Activated CD8-positive, alpha-beta T cell treated with anti-CD3 and anti-CD28 coated beads, Interleukin-2, amount 10 ng/mL, durations not matched to agents 7 days and 5 days (primary cell): ENCODE results near the gene FRMPD1. TPM values are rescaled to one million over a fixed set of nuclear protein-coding genes. Genes with fewer than 3 reads are reported as not detected.

ENCODE experiments used
- ATAC-seq: fragments of 150-1000 bp; cut with Tn5 transposase; one replicate; pipeline ENCODE4 v1.10.0; 2021; ENCODE audit warnings: moderate library complexity
- CTCF ChIA-PET: fragments of 350-600 bp; sonication (Branson Sonifier 250); formaldehyde crosslinking; loops from one replicate; lab custom pipeline; 2021; ENCODE audit warnings: antibody characterized with exemption; lab: Charles Lee
- POLR2A ChIA-PET: fragments of 350-600 bp; sonication (Branson Sonifier 250); formaldehyde crosslinking; loops from one replicate; lab custom pipeline; 2021; ENCODE audit warnings: antibody characterized with exemption; lab: Charles Lee
- DNase-seq: peaks from one replicate; pipeline ENCODE4 v3.0.0-alpha.2; 2020
- H3K27ac Mint-ChIP-seq: one replicate; pipeline ENCODE4 v1.8.0; 2021; ENCODE audit warnings: mild to moderate bottlenecking, mixed read lengths
- H3K27me3 Mint-ChIP-seq: one replicate; pipeline ENCODE4 v1.8.0; 2021; ENCODE audit warnings: low read depth, mixed read lengths
- H3K36me3 Mint-ChIP-seq: one replicate; pipeline ENCODE4 v1.8.0; 2021; ENCODE audit warnings: low read depth, mixed read lengths
- H3K4me1 Mint-ChIP-seq: one replicate; pipeline ENCODE4 v1.8.0; 2021; ENCODE audit warnings: low read depth, mixed read lengths
- H3K4me3 Mint-ChIP-seq: one replicate; pipeline ENCODE4 v1.8.0; 2021; ENCODE audit warnings: mild to moderate bottlenecking, mixed read lengths
- H3K9me3 Mint-ChIP-seq: one replicate; pipeline ENCODE4 v1.8.0; 2022; ENCODE audit warnings: mixed read lengths; ENCODE audit not compliant: insufficient read depth
- total RNA-seq, 2 experiments: library from RNA; stranded (reverse); gene quantifications; one replicate each; pipeline ENCODE4 v1.2.3, GENCODE V29; 2021

Gene FRMPD1
- total RNA-seq, 2 experiments from 2014 or later: not detected

DNA sequence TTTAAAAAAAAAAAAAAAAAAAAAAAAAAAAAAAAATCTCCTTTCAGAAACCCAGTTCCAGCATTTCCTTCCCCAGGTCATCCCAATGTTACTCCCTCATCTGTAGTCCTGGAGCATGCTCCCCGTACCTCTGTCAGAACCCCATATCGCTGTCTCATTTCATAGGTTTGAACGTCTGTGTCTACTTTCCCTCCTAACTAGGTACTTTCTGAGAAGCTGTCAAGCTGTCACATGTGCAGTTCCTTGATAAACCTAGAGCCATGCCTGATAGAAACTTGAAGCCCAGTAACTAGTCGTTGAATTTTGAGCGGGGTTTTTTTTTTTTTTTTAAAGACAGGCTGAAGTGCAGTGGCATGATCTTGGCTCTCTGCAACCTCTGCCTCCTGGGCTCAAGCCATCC lies 118.6 kb downstream of the FRMPD1 start:
- Mint-ChIP-seq H3K4me1 (no peaks in the 10 kb centered on the region), H3K4me3 (no peak overlapping the region), H3K27ac (no peak overlapping the region), H3K36me3 (peaks cover 50% of the 10 kb centered on the region), H3K27me3 (no peaks in the 10 kb centered on the region), H3K9me3 (no peaks in the 10 kb centered on the region)
- CTCF ChIA-PET: interaction anchor here (0.8 to 1.3 kb wide), 2 partner anchors 15 to 175 kb away, joined by 3 to 5 read pairs; partner anchors contain the start of gene EXOSC3
- DNase-seq: no peak
- POLR2A ChIA-PET: interaction anchor here (0.7 to 1.4 kb wide), 4 partner anchors 10 to 31 kb away, joined by 3 to 4 read pairs (median 3); partner anchors contain the start of genes DCAF10 and EXOSC3
- no peak for ATAC-seq

DNA sequence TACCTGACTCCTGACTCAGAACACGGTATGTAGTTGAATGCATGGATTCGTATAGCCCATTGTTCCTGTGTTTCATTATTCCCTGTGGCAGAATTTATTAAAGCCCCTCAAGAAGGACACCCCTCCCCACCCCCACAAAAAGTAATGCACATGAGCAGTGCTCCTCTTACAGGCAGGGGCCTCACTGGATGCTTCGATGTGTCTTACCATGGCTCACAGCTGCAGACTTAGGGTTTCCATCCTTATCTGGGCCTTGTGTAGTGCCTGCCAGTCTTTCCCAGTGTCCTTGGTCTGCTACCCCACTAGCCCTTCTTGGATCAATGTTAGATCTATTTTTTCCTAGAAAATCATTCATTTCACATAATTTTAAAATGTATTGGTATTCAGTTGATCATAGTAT lies 119.2 kb downstream of the FRMPD1 start:
- H3K27ac Mint-ChIP-seq: no peak overlapping the region
- ChIA-PET POLR2A (interaction anchor here (0.7 to 1.2 kb wide), 3 partner anchors 10 to 15 kb away, joined by 3 to 4 read pairs (median 3); partner anchors contain the start of gene EXOSC3), CTCF (interaction anchor here (0.8 to 1.3 kb wide), 4 partner anchors 15 to 176 kb away, joined by 3 to 5 read pairs (median 4); partner anchors contain the start of gene EXOSC3)
- H3K9me3 Mint-ChIP-seq: no peaks in the 10 kb centered on the region
- no peak overlapping the region for H3K4me3 Mint-ChIP-seq
- H3K36me3 Mint-ChIP-seq: peaks cover 48% of the 10 kb centered on the region
- ATAC-seq: no peak
- no peaks in the 10 kb centered on the region for H3K4me1 Mint-ChIP-seq
- no peaks in the 10 kb centered on the region for H3K27me3 Mint-ChIP-seq
- no peak for DNase-seq

DNA sequence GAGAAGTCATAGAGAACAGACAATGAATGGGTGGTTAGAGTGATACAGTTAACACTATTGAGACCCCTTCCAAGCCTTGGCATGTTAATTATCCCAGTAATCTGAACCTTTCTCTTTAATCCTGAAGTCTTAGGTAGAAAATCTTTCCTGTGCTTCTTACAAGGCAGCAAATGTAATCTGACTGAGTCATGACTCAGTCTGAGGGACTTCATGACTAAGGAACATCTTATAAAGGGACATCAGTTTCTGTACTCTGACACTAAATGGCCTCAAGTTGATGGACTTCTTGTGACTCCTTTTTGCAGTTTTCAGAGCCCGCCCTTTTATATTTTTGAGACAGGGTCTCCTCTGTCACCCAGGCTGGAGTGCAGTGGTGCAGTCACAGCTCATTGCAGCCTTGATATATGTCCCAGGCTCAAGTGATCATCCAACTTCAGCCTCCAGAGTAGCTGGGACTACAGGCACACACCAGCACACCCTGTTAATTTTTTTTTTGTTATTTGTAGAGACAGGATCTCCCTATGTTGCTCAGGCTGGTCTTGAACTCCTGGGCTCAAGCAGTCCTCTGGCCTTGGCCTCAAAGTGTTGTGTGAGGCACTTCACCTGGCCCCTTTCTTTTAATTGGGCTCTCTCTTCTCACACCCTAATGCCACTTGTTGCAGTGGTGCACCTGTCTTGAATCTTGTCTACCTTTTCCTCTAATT lies 124.6 kb downstream of the FRMPD1 start:
- Mint-ChIP-seq H3K36me3 (peaks cover 55% of the 10 kb centered on the region), H3K27ac (peak overlapping the region; percentile 10), H3K27me3 (no peaks in the 10 kb centered on the region), H3K9me3 (no peaks in the 10 kb centered on the region), H3K4me1 (no peaks in the 10 kb centered on the region), H3K4me3 (no peak overlapping the region)
- ChIA-PET CTCF (interaction anchor here (1.0 kb wide), 1 partner anchor 22 kb away, joined by 3 read pairs; no protein-coding TSS in a partner anchor), POLR2A (interaction anchor here (1.8 kb wide), 1 partner anchor 9 kb away, joined by 6 read pairs; the partner anchor contains the start of gene EXOSC3)
- ATAC-seq: no peak
- DNase-seq: no peak

DNA sequence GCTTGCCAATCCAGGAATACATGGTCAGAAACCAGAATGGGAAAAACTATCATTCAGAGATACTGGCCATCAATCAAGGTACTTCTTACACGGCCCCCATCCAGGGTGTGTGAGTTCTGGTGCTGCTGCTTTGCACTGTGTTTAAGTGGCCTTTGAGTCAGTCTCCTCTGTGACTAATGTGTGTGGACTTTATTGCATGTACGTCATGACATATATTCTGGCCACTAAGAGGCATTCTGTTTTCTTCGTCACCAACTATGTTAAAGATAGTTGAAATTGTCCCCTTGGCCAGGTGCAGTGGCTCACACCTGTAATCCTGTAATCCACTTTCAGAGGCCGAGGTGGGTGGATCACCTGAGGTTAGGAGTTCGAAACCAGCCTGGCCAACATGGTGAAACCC lies 125.6 kb downstream of the FRMPD1 start:
- H3K27ac Mint-ChIP-seq: no peak overlapping the region
- peaks cover 3% of the 10 kb centered on the region for H3K4me1 Mint-ChIP-seq

DNA sequence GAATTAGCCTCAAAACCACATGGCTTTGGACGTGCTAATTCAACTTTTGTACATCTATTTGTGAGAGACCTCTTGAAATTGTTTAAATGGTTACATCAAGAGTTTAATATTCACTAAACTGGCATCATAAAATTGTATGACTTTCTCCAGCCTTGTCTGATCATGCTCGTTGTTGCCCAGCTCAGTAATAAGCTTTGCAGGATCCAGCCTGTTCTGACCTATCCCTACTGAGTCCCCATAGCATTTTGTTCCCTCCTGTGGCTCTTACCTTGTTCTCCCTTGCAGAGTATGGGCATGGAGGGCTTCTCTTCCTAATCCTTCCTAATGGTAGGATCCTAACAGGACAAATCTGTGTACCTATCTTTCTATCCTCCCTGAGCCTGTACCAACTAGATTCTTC lies 127.8 kb downstream of the FRMPD1 start:
- ATAC-seq (no peak), DNase-seq (no peak)
- Mint-ChIP-seq H3K4me1 (peaks cover 22% of the 10 kb centered on the region), H3K27ac (no peak overlapping the region), H3K9me3 (no peaks in the 10 kb centered on the region), H3K36me3 (peaks cover 70% of the 10 kb centered on the region), H3K4me3 (no peak overlapping the region), H3K27me3 (no peaks in the 10 kb centered on the region)
- CTCF ChIA-PET: interaction anchor here (1.5 kb wide), 1 partner anchor 15 kb away, joined by 3 read pairs; no protein-coding TSS in a partner anchor
- POLR2A ChIA-PET: no interaction called here

More for the DNA sequence above, 125.6 kb downstream of the FRMPD1 start:
- CTCF ChIA-PET: no interaction called here
- H3K4me3 Mint-ChIP-seq: no peak overlapping the region
- no peaks in the 10 kb centered on the region for H3K9me3 Mint-ChIP-seq
- POLR2A ChIA-PET: no interaction called here
- peaks cover 63% of the 10 kb centered on the region for H3K36me3 Mint-ChIP-seq
- DNase-seq (no peak), ATAC-seq (no peak)
- H3K27me3 Mint-ChIP-seq: no peaks in the 10 kb centered on the region

DNA sequence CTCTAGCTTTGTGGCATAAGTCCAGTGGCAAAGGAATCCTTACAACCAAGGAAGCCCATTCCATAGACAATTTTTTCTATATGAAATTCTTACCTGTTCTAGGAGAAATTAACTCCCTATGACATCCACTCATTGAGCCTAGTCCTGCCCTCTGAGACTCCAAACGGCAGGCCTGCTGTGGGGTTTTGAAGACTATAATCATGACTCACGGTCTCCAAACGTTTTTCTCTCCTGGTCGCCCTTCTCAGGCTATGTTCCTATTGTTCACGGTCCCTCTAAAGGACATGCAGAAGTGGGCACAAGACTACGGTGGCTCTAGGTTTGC lies 133.5 kb downstream of the FRMPD1 start:
- H3K27me3 Mint-ChIP-seq: no peaks in the 10 kb centered on the region
- peaks cover 46% of the 10 kb centered on the region for H3K36me3 Mint-ChIP-seq
- ATAC-seq (peak; percentile 12), DNase-seq (no peak)
- CTCF ChIA-PET: interaction anchor here (1.2 to 2.2 kb wide), 6 partner anchors 10 to 129 kb away, joined by 3 to 10 read pairs (median 4); no protein-coding TSS in a partner anchor
- H3K4me3 Mint-ChIP-seq: peak overlapping the region; percentile 98
- peaks cover 33% of the 10 kb centered on the region for H3K4me1 Mint-ChIP-seq
- POLR2A ChIA-PET: interaction anchor here (1.0 to 3.7 kb wide), 10 partner anchors 9 to 192 kb away, joined by 3 to 51 read pairs (median 6); partner anchors contain the start of genes DCAF10, TOMM5 and TRMT10B
- H3K9me3 Mint-ChIP-seq: no peaks in the 10 kb centered on the region
- H3K27ac Mint-ChIP-seq: peak overlapping the region; percentile 98

DNA sequence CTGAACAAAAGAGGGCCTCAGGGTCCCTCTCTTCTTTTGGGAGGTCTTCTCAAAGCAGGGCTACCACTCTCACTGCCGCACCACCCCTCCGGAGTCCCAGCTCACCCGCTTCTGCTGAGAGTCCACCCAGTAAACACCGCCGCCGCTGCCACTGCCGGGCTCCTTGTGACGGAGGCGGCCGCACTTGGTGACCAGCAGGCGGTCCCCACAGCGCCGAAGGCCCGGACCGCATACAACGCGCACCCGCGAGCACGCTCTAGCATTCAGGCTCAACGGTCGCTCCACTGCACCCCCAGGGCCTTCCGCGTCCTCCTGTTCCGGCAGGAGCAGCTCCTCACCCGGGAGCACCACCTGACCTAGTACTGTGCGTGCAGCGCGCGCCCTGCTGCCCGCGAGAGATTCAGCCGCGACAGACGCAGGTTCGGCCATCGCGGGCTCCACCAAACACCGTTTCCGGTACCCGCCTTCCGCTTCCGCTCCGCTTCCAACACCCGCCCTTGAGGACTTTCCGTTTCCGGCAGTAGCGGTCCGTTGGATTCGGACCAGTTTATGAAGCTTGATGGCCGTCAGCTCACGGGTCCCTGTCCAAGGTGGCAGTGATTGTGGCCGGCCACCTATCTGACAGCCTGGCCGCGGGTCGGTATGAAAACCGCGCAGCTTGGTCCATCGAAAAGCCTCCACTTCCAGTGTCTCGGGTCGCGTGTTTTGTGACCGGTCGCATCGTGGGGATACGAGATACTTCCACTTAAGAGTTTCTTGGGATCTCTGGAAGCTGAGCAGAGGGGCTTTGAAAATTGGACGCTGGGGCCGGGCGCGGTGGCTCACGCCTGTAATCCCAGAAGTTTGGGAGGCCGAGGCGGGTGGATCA lies 134.1 kb downstream of the FRMPD1 start, which contains the start of gene EXOSC3:
EXOSC3 (minus strand) TSS at position 449 of the 868 bp plus-strand sequence; CDS start at position 429, 20 bp downstream.
- CTCF ChIA-PET: interaction anchor here (0.7 to 2.2 kb wide), 9 partner anchors 11 to 129 kb away, joined by 3 to 10 read pairs (median 4); no protein-coding TSS in a partner anchor
- peak; percentile 93 for DNase-seq
- Mint-ChIP-seq H3K36me3 (peaks cover 41% of the 10 kb centered on the region), H3K27ac (peak within 1 kb of the TSS; percentile 98), H3K9me3 (no peaks in the 10 kb centered on the region), H3K4me3 (peak within 1 kb of the TSS; percentile 98), H3K4me1 (peaks cover 33% of the 10 kb centered on the region), H3K27me3 (no peaks in the 10 kb centered on the region)
- POLR2A ChIA-PET: interaction anchor here (0.6 to 3.7 kb wide), 14 partner anchors 9 to 318 kb away, joined by 3 to 51 read pairs (median 5); partner anchors contain the start of genes DCAF10, TOMM5 and TRMT10B
- ATAC-seq: peak; percentile 95

DNA sequence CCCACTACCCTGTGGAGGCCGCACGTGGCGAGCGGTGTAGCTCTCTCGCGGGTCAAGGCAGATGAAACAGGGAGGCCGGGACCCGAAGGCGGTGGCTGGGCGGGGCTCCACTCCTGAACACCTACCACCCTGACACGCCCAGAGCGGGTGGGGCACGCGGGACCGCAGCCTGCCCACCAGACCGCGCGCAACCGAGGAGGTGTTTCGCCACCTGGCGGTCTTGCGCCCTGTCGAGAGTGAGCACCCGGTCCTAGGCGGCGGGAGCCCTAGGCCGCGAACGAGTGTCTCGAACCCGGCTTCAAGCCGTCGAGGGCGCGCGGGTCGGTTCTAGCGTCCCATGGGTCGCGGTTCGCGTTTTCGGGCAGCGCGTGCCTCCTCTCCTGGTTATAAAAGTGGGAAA lies 136.3 kb downstream of the FRMPD1 start:
- no peak for DNase-seq
- ChIA-PET CTCF (no interaction called here), POLR2A (interaction anchor here (0.7 kb wide), 2 partner anchors 12 to 13 kb away, joined by 3 read pairs; partner anchors contain the start of gene DCAF10)
- ATAC-seq: no peak
- Mint-ChIP-seq H3K36me3 (peaks cover 23% of the 10 kb centered on the region), H3K9me3 (no peaks in the 10 kb centered on the region), H3K4me3 (no peak overlapping the region), H3K27me3 (no peaks in the 10 kb centered on the region), H3K4me1 (peaks cover 23% of the 10 kb centered on the region), H3K27ac (no peak overlapping the region)

DNA sequence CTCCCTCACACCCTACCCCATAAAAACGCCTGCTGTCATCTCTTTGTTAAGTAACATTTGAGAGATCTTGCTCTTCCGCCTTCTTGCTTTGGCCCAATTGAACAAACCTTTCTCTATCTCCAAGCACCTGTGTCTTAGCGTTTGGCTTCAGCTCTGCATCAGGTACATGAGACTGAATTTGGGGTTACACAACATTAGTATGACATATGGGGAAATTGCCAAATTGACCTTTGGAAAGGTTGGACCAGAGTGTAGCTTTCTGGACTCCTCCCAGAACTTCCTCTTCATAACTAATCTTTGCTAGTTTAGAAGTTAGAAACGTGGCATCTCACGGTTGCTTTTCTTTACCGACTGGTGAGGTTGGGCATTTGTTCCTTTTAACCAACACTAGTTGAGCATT lies 137.6 kb downstream of the FRMPD1 start:
- CTCF ChIA-PET: no interaction called here
- H3K4me3 Mint-ChIP-seq: no peak overlapping the region
- H3K27ac Mint-ChIP-seq: no peak overlapping the region
- POLR2A ChIA-PET: no interaction called here
- DNase-seq (no peak), ATAC-seq (no peak)
- H3K27me3 Mint-ChIP-seq: no peaks in the 10 kb centered on the region
- no peaks in the 10 kb centered on the region for H3K9me3 Mint-ChIP-seq
- peaks cover 12% of the 10 kb centered on the region for H3K4me1 Mint-ChIP-seq
- peaks cover 14% of the 10 kb centered on the region for H3K36me3 Mint-ChIP-seq

DNA sequence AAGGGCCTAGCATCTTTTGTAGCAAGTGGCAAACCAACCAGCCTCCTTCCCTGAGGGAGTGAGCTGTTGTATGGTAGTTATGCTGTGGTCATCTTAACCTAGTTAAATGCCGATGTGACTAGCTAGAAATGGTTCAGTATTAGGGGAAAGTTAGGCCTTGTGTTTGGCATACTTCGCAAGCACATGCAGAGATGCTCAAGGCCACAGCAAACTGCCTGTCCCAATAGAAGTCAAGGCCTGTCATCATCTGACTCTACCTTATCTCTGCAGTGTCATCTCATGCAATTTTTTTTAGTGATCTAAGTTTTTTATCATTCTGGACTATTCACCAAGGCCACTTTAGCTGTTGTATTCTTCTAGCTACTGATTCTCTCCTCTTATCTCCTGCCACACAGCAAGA lies 139.3 kb downstream of the FRMPD1 start:
- CTCF ChIA-PET: no interaction called here

DNA sequence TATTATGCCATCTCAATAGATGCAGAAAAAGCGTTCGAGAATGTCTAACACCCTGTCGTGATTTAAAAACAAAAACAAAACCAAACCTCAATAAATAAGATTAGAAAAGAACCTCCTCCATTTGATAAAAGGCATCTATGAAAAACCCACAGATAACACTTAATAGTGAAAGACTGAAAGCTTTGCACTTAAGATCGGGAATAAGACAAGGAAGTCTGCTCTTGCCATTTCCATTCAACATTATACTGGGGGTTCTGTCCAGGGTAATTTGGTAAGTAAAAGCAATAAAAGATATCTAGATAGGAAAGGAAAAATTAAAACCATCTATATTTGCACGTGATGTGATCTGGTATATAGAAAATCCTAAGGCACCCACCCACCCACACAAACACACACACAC lies 141.4 kb downstream of the FRMPD1 start:
- H3K9me3 Mint-ChIP-seq: no peaks in the 10 kb centered on the region
- H3K27me3 Mint-ChIP-seq: no peaks in the 10 kb centered on the region
- H3K4me1 Mint-ChIP-seq: peaks cover 3% of the 10 kb centered on the region
- no peak overlapping the region for H3K4me3 Mint-ChIP-seq
- ChIA-PET POLR2A (no interaction called here), CTCF (no interaction called here)
- H3K27ac Mint-ChIP-seq: no peak overlapping the region
- ATAC-seq: no peak
- H3K36me3 Mint-ChIP-seq: peaks cover 2% of the 10 kb centered on the region
- no peak for DNase-seq

More for the DNA sequence above, 139.3 kb downstream of the FRMPD1 start:
- H3K9me3 Mint-ChIP-seq: no peaks in the 10 kb centered on the region
- peaks cover 2% of the 10 kb centered on the region for H3K36me3 Mint-ChIP-seq
- H3K4me3 Mint-ChIP-seq: no peak overlapping the region
- POLR2A ChIA-PET: no interaction called here
- peaks cover 6% of the 10 kb centered on the region for H3K4me1 Mint-ChIP-seq
- H3K27ac Mint-ChIP-seq: no peak overlapping the region
- no peaks in the 10 kb centered on the region for H3K27me3 Mint-ChIP-seq
- ATAC-seq (no peak), DNase-seq (no peak)
